ENCODE data around the gene SLC25A42.
"Not testable (repeated sequence)": the region's sequence is repeated elsewhere in the genome, so short reads cannot be mapped to it uniquely, and the experiment has no call there.

SLC25A42 gene

DNA sequence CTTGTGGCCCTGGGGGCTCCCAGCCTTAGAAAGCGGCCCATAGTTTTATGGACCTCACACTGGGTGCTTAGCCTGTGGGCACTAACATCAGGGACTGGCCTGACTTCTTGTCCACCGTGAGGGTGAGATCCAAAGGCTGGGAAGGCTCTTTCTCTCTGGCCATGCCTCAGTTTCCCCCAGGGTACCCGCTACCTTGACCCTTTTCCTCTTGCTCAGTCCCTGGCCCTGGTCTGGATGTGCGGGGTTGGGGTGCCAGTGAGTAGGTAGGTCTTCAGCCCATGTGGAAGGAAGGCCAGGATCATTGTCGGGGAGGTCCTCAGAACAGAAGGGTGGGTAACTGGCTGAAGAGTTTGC is 76.1 kb downstream of the SLC25A42 start:
- no peak for DNase-seq

DNA sequence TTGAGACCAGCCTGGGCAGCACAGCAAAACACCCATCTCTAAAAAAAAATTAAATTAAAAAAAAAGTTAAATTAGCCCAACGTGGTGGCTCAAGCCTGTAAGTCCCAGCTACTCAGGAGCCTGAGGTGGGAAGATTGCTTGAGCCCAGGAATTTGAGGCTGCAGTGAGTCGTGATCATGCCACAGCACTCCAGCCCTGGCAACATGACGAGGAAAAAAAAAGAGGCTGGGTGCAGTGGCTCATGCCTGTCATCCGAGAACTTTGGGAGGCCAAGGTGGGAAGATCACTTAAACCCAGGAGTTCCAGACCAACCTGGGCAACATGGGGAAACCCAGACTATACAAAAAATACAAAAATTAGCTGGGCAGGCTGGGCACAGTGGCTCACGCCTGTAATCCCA is 76.7 kb downstream of the SLC25A42 start:
- no peak for DNase-seq

DNA sequence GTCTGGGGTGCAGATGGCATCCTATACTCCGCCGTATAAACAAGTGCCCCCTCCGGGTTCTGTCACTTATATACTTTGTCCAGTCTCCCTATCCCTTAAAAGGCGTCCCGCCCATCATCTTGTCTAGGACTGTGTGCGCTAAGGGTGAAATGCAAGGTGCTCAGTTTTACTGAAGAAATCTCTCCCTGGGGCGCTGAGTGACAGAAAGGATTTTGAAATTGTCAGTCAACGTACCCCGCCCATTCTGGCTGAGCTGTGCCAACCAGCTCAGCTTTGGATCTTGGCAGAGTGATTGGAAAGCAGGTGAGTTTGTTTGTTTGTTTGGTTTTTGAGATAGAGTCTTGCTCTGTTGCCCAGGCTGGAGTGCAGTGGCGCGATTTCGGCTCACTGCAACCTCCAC is 78.6 kb downstream of the SLC25A42 start:
- no peak for DNase-seq

DNA sequence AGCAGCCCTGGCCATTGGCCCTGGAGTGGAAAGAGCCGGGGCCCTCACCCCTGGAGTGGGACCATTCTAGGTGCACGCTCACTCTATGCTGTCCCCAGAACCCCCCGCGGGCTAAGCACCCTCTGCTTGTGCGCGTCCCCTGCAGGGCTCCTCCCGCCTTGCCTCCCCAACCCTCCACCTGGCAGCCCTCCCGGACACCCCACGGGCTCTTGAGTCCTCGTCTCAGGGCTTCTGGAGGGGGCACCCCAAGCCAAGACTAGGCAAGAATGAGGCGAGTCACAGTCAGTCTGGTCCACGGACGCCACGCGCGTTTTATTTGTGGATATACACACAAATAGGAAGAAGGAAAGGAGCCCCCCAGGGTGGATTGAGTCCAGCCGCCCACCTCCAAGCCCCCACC is 81.5 kb downstream of the SLC25A42 start:
- no peak for DNase-seq

DNA sequence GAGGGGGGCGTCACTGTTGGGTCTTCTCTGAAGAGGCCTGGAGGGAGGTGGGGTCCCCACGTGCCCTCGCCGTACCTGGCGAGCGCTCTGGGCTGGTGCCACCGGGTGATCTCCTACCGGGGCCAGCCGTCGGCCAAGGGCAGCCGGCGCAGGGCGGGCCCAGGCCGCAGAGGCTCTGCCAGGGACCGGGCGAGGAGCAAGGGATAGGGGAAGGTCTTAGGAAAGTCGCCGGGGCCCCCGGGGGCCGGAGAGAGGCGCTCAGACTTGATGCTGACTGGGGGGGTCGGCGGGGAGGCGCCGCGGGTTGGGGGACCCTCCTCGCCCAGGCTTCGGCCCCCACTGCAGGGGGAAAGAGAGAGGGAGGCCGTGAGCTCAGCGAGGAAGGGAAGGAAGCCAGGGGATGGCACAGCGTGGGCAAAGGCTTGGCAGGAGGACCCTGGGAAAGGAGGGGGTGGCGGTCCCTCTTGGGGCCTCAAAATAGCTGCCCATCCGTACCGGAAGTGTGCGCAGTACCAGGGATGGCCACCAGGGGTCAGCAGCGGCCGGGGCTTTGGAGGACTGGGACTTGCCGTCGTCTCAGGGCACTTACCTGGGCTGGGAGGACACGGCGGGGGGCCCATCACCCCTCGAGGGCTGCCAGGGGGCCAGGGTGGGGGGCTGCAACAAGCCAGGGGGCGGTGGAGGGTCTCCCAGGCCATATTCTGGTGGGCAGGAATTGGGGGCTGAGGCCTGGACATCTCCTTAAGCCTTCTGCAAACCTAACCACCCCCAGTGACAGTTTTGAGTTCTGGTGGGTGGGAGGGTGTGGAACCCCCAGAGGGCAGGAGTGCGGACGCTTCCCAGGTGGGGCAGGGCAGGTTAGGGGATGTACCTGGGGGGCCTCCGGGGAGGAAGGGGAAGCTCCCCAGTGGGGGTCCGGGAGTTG is 82.2 kb downstream of the SLC25A42 start:
- peak; percentile 77 for DNase-seq

DNA sequence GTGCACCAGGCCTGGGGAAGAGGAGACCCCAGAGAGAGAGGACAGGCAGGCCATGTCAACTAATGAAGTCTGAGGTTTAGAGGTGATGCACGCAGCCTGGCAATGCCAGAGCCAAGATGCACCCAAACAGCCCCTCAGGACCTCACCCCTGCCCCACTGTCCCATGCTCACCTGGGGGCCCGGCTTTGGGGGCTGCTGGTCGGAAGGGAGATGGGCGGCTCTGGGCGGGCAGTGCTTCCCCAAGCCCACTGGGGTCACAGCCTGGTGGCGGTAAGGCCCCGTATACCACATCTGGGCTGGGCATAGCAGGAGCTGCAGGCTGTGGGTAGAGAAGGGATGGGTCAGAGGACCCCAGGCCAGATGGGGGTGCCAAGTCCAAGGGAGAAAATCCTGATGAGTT is 83.1 kb downstream of the SLC25A42 start:
- no peak for DNase-seq

DNA sequence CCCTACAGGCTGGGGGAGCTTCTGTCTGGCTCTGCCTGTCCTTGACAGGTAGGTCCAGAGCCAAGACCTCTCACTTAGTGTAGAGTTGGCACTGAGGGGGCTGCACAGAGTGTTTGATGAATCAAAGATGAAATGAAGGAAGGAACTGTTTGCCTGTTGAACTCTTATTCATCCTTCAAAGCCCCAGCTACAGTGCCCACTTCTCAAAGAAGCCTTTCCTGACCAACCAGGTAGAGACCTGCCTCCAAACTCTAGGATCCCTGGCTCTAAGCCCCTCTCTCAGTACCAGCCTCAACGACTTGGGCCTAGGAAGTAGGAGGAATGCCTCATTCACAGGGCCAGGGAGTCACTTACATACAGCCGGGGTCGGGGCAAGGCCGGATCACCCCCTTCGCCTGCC is 83.5 kb downstream of the SLC25A42 start:
- no peak for DNase-seq

DNA sequence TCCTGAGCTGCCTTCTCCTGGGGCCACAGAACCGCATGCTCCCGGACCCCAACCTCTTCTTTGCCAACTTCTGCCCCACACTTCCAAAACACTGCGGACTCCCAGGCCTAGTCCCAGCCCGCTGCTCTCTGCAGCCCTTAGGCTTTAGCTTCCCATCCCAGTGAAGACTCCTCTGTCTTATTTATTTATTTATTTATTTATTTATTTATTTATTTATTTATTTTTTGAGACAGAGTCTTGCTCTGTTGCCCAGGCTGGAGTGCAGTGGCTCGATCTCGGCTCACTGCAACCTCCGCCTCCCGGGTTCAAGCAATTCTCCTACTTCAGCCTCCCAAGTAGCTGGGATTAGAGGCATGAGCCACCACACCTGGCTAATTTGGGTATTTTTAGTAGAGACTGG is 84.7 kb downstream of the SLC25A42 start:
- DNase-seq: not testable (repeated sequence)

DNA sequence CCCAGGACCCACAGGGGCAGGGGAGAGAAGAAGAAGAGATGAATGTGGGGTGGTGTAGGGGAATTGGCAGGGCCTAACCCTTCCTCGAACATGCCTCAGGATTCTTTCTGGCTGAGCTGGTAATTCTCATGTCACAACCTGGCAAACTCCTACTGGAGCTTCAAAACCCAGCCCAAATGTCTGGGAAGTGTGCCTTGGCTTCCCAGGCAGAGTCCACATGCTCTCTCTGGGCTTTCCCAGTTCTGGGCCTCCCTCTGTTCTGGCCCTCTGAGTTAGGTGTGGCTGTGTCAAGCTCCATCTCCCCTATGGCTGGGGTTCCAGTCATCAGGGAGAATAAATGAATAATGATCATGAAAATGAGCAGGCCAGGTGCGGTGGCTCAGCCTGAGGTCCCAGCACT is 85.6 kb downstream of the SLC25A42 start:
- no peak for DNase-seq

DNA sequence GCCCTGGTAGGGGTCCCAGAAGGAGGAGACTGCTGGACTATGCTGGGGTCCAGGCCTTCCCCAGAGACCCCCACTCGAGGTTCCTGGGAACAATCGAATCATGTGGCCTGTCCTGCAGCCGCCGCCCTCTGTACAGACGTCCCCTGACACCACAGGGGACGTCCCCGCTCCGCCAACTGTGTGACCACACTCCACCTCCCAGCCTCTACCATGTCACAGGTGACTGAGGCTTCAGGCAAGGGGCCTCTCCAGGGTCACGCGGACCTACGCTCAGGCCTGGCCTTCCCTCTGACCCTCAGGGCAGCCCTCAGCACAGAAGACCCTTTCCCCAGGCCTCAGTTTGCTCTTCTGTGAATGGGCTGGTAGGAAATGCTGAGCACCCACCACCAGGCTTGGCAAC is 87.6 kb downstream of the SLC25A42 start:
- DNase-seq: no peak

DNA sequence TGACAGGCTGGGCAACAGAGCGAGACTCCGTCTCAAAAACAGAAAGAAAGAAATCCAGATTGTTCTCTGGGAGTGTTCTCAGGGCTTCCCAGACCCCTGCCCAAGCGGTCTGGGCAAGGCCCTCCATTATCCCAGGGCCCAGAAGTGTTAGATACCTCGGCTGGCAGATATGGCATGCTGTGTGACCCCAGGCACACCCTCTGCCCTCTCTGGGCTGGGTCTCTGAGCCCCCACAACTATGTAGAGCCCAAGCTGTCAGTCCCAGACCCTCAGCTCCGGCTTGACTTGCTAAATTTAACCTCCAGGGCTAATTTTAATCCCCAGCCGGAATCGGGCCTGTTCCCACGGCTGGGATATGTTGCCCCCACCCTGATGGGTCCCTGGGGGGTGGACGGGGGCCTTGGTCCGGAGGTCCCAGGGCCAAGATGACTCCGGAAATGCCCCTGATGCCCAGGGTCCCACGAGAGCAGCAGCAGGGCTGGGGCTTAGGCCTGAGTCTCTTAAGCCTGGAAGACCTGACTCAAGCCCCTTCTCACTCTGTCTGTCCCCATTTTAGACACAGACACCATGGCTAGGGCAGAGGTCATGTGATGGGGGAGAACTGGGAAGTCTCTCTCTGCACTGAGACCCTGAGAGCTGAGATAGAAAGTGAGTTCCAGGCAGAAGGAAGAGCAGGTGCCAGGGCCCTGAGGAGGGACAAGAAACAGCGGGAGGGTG is 89.0 kb downstream of the SLC25A42 start:
- DNase-seq: no peak

DNA sequence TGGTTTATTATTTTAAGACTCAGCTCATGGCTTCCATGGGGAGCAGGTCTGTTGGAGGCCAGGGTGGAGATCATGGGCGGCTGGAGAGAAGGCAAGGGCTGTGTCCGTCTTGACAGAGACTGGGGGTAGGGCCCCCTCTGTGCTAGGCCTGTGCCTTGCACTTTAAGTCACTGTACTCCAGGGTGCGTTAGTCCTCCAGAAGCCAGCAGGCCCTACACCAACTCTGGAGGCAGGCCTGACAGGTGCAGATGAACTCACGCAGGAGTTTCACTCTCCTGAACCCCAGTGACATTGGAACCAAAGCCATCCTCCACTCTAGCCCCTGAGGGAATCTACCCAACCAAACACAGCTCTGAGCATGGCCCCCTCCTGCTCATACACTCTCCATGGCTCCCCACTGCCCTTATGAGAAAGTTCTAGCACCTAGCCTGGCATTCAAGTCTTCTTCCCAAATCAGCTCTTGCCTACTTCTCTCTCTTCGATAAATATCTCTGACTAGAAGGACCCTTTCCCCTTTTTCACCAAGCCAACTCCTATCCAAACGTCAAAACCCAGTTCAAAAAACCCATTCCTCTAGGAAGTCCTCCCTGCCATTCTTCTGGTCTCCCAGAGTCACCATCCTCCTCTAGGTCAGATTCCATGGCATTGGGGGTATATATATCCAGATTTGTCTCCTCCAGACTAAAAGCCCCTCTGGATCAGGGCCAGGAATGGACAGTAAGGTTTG is 91.1 kb downstream of the SLC25A42 start:
- DNase-seq: no peak

DNA sequence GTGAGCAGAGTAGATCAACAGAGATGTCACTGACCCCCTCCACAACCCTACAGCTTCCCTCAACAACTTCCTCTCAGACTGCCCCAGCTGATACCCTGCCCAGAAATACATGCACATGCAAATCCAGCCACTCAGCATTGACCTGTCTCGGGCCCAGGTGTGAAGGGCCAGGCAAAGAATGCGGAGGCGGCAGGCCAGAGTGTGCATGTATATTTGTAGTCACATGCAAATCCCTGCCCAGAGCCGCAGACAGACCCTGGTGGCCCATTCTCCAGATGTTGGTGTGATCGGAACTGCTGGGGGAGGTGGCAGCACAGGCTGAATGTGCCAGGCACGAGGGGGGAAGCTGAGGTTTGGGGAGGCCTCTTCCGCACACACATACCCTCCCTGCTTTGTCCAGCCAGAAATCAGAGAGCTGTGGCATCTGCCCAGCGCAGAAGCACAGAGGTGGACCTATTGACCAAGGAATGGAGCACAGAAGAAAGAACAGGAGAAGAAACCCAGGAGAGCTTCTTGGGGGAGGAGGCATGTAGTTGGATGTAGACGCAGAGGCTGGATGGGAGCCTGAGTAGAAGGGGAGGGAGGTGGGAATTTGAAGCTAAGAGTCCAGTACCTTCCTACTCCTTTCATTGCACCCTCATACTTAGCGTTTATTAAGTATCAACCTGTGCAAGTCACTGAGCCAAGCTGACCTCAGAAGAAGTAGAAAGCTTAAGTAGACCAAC is 91.9 kb downstream of the SLC25A42 start:
- no peak for DNase-seq

DNA sequence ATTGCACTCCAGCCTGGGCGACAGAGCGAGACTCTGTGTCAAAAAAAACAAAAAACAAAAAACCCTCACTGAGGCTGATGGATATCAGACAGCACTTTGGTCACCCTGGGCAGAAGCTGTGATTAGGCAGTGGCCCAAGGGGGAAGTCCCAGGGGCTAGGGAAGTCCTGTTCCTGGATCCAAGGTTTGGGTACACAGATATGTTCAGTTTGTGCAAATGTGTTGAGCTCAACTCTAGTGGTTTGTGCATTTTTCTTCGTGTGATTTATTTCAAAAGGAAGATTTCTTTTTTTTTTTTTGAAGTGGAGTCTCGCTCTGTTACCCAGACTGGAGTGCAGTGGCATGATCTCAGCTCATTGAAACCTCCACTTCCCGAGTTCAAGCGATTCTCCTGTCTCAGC is 94.0 kb downstream of the SLC25A42 start:
- DNase-seq: no peak

DNA sequence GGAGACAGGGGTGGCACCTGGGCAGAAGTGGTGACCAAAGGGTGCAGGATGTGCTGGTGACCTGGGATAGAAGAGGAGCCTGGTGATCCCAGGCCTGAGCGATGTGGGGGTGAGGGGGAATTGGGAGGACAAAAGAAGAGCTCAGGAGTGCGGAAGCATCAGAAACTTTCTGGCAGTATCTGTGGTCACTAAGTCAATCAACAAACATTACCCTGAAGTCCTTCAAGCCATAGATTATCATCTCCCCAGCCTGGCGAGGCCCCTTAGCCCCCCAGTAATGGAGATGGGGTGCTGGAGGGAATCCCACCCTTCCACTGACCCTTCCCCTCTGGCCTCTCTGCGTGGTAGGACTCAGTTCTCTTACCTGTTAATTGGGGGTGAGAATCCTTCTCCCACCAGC is 95.7 kb downstream of the SLC25A42 start:
- DNase-seq: no peak

DNA sequence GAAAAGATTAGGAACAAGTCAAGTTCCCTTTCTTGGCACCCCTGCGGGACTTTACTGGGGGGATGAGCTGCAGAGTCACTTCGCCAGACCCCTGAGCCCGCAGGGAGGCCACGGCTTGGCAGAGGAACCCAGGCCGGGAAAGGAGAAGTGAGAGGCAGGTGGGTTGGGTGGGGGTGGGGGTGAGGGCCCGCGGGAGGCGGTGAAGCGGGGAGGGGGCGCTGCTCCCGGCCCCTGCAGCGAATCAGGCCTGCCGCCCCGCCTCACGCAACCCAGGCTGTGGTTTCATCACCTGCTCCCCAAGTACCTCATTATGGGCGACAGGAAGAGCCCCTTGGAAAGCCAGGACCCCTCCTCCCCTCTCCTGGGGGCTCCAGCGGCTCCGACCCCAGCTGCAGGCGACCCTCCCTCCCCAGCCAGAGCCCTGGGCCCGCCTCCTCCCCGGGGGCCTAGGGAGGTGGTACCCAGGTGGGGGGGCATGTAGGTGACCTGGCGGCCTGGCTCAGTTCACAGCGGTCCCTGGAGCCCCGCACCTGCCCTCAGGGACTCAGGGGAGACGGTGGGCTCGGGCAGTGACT is 96.8 kb downstream of the SLC25A42 start:
- DNase-seq: no peak

DNA sequence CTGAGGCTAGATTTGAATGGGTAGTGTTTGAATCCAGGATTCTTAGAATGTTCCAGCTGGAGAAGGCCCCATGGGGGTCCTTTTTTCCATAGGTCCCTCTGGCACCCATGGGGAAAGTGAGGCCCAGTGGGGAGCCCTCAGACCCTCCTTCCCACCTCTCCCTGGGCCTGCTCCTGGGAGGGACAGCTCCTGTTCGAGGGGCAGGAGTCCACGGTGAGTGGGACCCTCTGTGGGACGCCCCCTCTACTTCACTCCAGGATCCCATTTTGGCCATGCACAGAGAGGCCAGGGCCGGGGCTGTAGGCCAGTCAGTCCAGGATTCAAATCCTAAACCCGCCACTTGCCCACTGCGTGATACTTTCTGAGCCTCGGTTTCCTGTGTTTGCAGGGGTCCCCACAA is 98.7 kb downstream of the SLC25A42 start:
- DNase-seq: no peak
